Measurements from ENCODE around the gene SERPINE3. TPM values are rescaled to one million over a fixed set of nuclear protein-coding genes. Genes with fewer than 3 reads are reported as not detected.

SERPINE3 gene
- total RNA-seq, 1 experiment from 2014 or later = not detected

DNA sequence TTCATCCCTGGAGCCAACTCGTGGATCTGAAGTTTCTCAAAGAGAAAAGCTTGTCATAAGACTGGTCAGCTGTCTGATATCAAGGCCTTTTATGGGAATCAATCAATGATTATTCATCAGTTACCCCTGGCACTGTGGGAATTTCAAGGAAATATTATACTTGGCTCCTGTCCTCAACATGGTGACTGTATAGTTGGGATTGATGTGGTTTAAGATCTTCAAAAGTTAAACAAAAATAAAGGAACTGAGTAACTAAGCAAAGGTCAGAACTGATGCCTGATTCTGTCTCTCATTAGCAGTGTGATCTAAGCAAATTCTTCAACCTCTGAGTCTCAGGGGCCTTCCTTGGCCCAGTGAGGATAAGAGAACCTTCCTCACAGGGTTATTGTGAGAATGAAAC, 22.2 kb upstream of the SERPINE3 start:
- Mint-ChIP-seq H3K27me3 (ENCODE audit: insufficient read depth, unreplicated experiment) (peaks cover 5% of the 10 kb centered on the region), H3K4me1 (ENCODE audit: insufficient read depth, unreplicated experiment) (no peaks in the 10 kb centered on the region), H3K27ac (ENCODE audit: low read depth, unreplicated experiment) (no peak overlapping the region), H3K4me3 (ENCODE audit: unreplicated experiment) (no peak overlapping the region), H3K36me3 (ENCODE audit: insufficient read depth, unreplicated experiment) (no peaks in the 10 kb centered on the region), H3K9me3 (ENCODE audit: unreplicated experiment) (no peaks in the 10 kb centered on the region)
- intact Hi-C loops (cut with micrococcal nuclease) = no loop called here
- no peak for DNase-seq (ENCODE audit: unreplicated experiment)
- ChIA-PET CTCF (interaction anchor here (0.5 to 2.1 kb wide), 2 partner anchors 13 to 30 kb away, joined by 5 to 6 read pairs; no protein-coding TSS in a partner anchor), POLR2A (no interaction called here)
- BruUV-seq (replicated peaks) = no TSS peak
- no peak for TF ChIP-seq CTCF (IDR thresholded peaks at IDR 0.05; ENCODE audit: unreplicated experiment)

- no peaks in the 10 kb centered on the region for H3K9me3 Mint-ChIP-seq (ENCODE audit: unreplicated experiment)
- BruUV-seq (replicated peaks) = no TSS peak
- H3K27me3 Mint-ChIP-seq (ENCODE audit: insufficient read depth, unreplicated experiment) = no peaks in the 10 kb centered on the region
- POLR2A ChIA-PET = no interaction called here
- CTCF ChIA-PET = interaction anchor here (0.6 to 2.1 kb wide), 2 partner anchors 31 to 124 kb away, joined by 3 to 6 read pairs; no protein-coding TSS in a partner anchor
- intact Hi-C loops (cut with micrococcal nuclease) = no loop called here
- H3K4me3 Mint-ChIP-seq (ENCODE audit: unreplicated experiment) = no peak overlapping the region
- H3K36me3 Mint-ChIP-seq (ENCODE audit: insufficient read depth, unreplicated experiment) = no peaks in the 10 kb centered on the region
- H3K4me1 Mint-ChIP-seq (ENCODE audit: insufficient read depth, unreplicated experiment) = no peaks in the 10 kb centered on the region
- DNase-seq (ENCODE audit: unreplicated experiment) = no peak
- no peak overlapping the region for H3K27ac Mint-ChIP-seq (ENCODE audit: low read depth, unreplicated experiment)
- no peak for TF ChIP-seq CTCF (IDR thresholded peaks at IDR 0.05; ENCODE audit: unreplicated experiment)
These were observed 21.5 kb upstream of the SERPINE3 start for GRCh38 chr13:51318015-51318414.

DNA sequence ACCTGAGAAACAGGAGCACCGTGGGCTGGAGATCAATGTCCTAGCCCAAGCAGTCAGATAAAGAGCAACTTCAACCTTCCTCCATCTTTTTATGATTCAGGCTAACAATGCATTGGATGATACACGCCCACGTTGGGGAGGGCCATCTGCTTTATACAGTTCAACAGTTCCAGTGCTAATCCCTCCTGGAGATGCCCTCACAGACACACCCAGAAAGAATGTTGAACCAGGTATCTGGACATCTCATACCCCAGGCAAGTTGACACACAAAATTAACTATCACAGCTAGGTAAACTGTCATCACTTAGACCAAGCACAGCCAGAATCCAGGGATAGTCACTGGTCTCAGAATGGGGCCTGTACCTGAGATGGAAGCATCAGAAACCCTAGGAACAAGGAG, 20.6 kb upstream of the SERPINE3 start:
- BruUV-seq (replicated peaks) = no TSS peak
- POLR2A ChIA-PET = no interaction called here
- Mint-ChIP-seq H3K27me3 (ENCODE audit: insufficient read depth, unreplicated experiment) (no peaks in the 10 kb centered on the region), H3K36me3 (ENCODE audit: insufficient read depth, unreplicated experiment) (no peaks in the 10 kb centered on the region), H3K4me1 (ENCODE audit: insufficient read depth, unreplicated experiment) (no peaks in the 10 kb centered on the region), H3K9me3 (ENCODE audit: unreplicated experiment) (no peaks in the 10 kb centered on the region), H3K27ac (ENCODE audit: low read depth, unreplicated experiment) (no peak overlapping the region), H3K4me3 (ENCODE audit: unreplicated experiment) (no peak overlapping the region)
- TF ChIP-seq CTCF (IDR thresholded peaks at IDR 0.05; ENCODE audit: unreplicated experiment) = no peak
- no peak for DNase-seq (ENCODE audit: unreplicated experiment)
- CTCF ChIA-PET = interaction anchor here (2.1 kb wide), 1 partner anchor 32 kb away, joined by 6 read pairs; no protein-coding TSS in a partner anchor
- intact Hi-C loops (cut with micrococcal nuclease) = no loop called here

DNA sequence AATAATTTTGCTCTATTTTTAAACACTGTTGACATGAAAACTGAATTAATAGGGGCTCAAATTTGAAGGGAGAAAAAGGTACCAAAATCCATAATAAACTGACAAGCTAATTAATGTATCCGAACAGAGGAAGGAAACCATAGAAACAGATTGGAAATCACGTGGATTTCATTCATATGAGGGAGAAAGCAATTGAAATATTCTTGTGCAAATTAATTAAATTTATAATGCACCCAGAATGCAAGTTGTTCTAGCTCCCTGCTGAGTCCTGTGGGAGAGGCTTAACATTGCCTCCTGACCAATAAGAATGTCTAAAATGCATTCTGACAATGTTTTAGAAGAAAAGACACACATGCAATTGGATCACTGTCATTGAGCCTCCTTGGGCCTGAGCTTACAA, 17.7 kb upstream of the SERPINE3 start:
- BruUV-seq (replicated peaks) = no TSS peak
- Mint-ChIP-seq H3K9me3 (ENCODE audit: unreplicated experiment) (no peaks in the 10 kb centered on the region), H3K4me3 (ENCODE audit: unreplicated experiment) (no peak overlapping the region), H3K4me1 (ENCODE audit: insufficient read depth, unreplicated experiment) (no peaks in the 10 kb centered on the region), H3K27ac (ENCODE audit: low read depth, unreplicated experiment) (no peak overlapping the region), H3K27me3 (ENCODE audit: insufficient read depth, unreplicated experiment) (no peaks in the 10 kb centered on the region), H3K36me3 (ENCODE audit: insufficient read depth, unreplicated experiment) (no peaks in the 10 kb centered on the region)
- intact Hi-C loops (cut with micrococcal nuclease) = no loop called here
- POLR2A ChIA-PET = interaction anchor here (0.6 to 0.7 kb wide), 2 partner anchors 36 to 179 kb away, joined by 3 read pairs; no protein-coding TSS in a partner anchor
- CTCF ChIA-PET = interaction anchor here (3.2 kb wide), 1 partner anchor 35 kb away, joined by 12 read pairs; no protein-coding TSS in a partner anchor
- no peak for TF ChIP-seq CTCF (IDR thresholded peaks at IDR 0.05; ENCODE audit: unreplicated experiment)
- DNase-seq (ENCODE audit: unreplicated experiment) = no peak
